Nephron progenitor cell (in vitro differentiated cells): ENCODE data around the gene STOML2.

Source experiments
- DNase-seq: peaks from one replicate; pipeline ENCODE4 v3.0.0; 2021
- H3K27ac Mint-ChIP-seq: 2 replicates; pipeline ENCODE4 v1.8.0; 2021; ENCODE audit warnings: mild to moderate bottlenecking, moderate library complexity, mixed read lengths
- H3K27me3 Mint-ChIP-seq: 2 replicates; pipeline ENCODE4 v1.8.0; 2021; ENCODE audit warnings: mild to moderate bottlenecking, low read depth, mixed read lengths; ENCODE audit not compliant: poor library complexity
- H3K36me3 Mint-ChIP-seq: 2 replicates; pipeline ENCODE4 v1.8.0; 2021; ENCODE audit warnings: low read depth, mixed read lengths
- H3K4me1 Mint-ChIP-seq: 2 replicates; pipeline ENCODE4 v1.8.0; 2021; ENCODE audit warnings: mixed read lengths
- H3K4me3 Mint-ChIP-seq: 2 replicates; pipeline ENCODE4 v1.8.0; 2021; ENCODE audit warnings: mild to moderate bottlenecking, moderate library complexity, mixed read lengths
- H3K9me3 Mint-ChIP-seq: 2 replicates; pipeline ENCODE4 v1.8.0; 2021; ENCODE audit warnings: mild to moderate bottlenecking, moderate library complexity, mixed read lengths
- TF ChIP-seq, protein P1 (sequence below): fragments of 200-600 bp; sonication (generic); IDR thresholded peaks from 2 replicates; pipeline ENCODE4 v1.5.0; 2021; ENCODE audit warnings: antibody characterized with exemption

Gene STOML2

DNA sequence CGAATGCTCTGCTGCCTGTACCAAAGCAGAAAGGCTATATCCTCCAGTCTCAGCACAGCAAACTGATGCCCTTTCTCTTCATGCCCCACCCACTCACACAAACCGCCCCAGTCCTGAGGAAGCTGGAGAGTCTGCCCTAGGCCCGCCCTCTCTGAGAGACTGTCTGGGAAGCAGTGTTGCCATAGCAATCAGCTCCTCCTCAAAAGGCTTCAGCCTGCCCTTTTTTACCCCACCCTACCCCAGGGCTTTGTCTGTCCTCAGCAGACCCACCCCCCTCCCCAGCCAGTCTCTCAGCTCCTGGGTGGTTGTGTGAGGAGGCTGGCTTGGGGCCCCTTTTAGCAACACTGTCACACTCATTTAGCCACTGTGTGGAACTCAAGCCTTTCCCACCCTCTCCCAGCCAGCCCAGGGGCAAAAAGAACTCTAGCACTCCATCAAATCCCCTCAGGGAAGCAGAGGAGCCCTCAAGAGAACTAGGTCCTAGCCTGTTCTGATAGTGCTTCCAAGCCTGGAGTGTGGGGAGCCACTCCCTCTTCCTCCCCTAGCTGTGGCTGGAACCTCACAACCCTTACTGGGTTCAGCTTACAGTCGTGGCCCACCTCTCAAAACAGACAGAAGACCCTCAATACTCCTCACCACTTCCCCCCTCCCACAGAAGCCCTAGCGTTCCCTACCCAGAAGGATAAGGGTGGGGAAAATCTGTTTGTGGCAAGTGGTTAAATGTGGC is 11.3 kb upstream of the STOML2 start:
- H3K4me3 Mint-ChIP-seq = peak overlapping the region; percentile 96
- TF ChIP-seq, protein P1, sequence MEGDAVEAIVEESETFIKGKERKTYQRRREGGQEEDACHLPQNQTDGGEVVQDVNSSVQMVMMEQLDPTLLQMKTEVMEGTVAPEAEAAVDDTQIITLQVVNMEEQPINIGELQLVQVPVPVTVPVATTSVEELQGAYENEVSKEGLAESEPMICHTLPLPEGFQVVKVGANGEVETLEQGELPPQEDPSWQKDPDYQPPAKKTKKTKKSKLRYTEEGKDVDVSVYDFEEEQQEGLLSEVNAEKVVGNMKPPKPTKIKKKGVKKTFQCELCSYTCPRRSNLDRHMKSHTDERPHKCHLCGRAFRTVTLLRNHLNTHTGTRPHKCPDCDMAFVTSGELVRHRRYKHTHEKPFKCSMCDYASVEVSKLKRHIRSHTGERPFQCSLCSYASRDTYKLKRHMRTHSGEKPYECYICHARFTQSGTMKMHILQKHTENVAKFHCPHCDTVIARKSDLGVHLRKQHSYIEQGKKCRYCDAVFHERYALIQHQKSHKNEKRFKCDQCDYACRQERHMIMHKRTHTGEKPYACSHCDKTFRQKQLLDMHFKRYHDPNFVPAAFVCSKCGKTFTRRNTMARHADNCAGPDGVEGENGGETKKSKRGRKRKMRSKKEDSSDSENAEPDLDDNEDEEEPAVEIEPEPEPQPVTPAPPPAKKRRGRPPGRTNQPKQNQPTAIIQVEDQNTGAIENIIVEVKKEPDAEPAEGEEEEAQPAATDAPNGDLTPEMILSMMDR = no peak
- peak; percentile 82 for DNase-seq
- H3K27me3 Mint-ChIP-seq = peaks cover 8% of the 10 kb centered on the region
- H3K36me3 Mint-ChIP-seq = peaks cover 4% of the 10 kb centered on the region
- H3K4me1 Mint-ChIP-seq = peaks cover 70% of the 10 kb centered on the region
- H3K27ac Mint-ChIP-seq = peak overlapping the region; percentile 99
- no peaks in the 10 kb centered on the region for H3K9me3 Mint-ChIP-seq

DNA sequence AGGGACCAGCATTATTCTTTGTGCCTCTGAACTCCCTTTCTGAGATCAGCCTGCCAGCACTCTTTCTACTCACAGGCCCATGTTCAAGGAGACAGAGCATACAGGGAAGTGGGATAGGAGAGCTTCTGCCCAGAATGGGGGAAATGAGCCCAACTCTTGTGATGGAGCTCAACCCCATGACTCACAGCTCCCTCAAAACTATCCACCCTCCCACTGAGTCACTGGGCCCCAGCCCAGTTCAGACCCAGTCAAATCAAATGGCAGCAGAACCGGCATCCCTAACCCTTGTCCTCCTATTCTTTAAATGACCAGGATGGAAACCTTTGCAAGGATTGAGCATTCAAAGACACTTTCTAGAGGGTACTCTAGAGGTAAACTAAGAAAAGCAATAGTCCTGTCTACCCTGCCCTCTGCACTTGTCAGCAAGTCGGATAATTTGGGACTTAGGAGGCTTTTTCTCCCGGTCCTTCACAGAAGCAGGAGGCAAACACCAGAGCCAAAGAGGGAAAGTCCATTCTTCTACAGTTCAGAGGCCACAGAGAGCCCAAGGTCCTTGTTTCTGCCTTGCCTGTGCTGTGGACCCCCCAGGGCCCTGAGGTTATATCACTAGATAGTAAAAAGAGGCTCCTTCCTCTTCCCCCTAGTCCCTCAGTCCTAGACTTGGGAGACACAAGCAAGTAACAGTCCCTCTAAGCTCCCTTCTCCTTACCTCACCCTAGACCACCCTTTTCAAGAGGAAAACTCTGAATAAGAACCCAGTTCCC is 9.5 kb upstream of the STOML2 start:
- DNase-seq = no peak
- peaks cover 6% of the 10 kb centered on the region for H3K27me3 Mint-ChIP-seq
- peaks cover 77% of the 10 kb centered on the region for H3K4me1 Mint-ChIP-seq
- peak overlapping the region; percentile 72 for H3K27ac Mint-ChIP-seq
- H3K4me3 Mint-ChIP-seq = peak overlapping the region; percentile 82
- peaks cover 4% of the 10 kb centered on the region for H3K36me3 Mint-ChIP-seq
- H3K9me3 Mint-ChIP-seq = no peaks in the 10 kb centered on the region
- TF ChIP-seq, protein P1 = no peak

DNA sequence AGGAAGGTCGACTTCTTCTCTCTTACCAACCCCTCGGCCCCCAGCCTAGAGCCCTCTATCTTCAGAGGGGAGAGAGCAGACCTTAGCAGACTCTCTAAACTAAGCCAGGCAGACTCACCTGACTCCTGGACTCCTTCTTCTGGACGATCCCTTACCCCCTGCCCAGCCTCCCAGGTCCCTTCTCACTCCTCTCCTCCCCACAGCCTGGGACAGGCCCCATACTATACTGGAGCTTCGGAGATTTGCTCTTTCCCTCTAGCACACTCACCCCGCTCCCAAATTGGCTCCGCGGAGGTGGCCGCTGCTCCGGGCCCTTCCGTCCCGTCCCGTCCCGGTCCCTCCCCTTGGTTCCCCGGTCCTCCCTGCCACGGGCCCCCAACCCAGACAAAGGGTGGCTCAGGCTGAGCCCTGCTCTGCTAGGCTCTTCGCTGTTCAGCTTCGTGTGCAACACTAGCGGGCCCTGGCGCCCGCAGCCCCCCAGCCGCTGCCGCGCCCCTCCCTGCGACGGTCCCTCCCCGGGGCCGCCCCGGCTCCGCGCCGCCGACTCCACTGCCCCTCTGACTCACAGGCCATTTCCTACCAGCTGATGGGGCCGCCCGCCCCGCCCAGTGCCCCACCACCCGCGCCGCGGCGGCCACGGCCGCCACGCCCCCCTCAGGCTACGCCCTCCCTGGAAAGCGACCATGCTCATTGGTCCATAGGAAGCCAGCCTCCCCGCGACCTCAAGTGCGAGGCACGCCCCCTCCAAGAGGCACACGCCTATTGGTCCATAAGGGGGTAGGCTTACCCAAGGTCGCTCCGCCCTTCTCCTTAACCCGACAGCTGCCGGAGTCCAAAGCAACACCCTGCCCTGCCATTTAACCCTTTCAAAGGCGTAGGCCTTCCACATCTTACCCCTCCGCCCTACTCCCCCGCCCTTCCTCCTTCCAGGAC is 8.3 kb upstream of the STOML2 start:
- Mint-ChIP-seq H3K27me3 (no peaks in the 10 kb centered on the region), H3K9me3 (no peaks in the 10 kb centered on the region), H3K36me3 (peaks cover 4% of the 10 kb centered on the region), H3K4me3 (peak overlapping the region; percentile 82), H3K4me1 (peaks cover 68% of the 10 kb centered on the region), H3K27ac (peak overlapping the region; percentile 1)
- DNase-seq = peak; percentile 97
- TF ChIP-seq, protein P1 = no peak

DNA sequence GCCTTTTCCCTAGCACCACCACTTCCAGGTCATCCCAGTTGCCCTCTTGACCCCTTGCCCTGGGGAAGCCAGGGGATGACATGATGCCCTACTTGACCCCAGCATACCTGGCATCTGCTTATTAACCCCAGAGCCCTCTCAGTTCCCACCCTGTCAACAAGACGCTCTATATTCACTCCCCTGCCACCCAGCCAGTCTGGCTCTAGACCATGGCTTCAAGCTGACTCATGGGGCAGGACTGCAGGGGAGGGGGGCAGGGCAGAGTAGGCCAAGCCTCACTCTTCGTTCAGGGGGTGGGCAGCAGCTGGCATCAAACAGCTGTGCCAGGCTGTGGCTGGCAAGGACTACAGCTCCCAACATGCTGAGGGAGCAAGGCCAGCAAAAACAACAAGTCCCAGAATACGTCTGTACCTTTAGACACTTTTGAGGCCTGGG is 7.4 kb upstream of the STOML2 start:
- Mint-ChIP-seq H3K27ac (no peak overlapping the region), H3K4me3 (peak overlapping the region; percentile 82)
- no peak for DNase-seq

DNA sequence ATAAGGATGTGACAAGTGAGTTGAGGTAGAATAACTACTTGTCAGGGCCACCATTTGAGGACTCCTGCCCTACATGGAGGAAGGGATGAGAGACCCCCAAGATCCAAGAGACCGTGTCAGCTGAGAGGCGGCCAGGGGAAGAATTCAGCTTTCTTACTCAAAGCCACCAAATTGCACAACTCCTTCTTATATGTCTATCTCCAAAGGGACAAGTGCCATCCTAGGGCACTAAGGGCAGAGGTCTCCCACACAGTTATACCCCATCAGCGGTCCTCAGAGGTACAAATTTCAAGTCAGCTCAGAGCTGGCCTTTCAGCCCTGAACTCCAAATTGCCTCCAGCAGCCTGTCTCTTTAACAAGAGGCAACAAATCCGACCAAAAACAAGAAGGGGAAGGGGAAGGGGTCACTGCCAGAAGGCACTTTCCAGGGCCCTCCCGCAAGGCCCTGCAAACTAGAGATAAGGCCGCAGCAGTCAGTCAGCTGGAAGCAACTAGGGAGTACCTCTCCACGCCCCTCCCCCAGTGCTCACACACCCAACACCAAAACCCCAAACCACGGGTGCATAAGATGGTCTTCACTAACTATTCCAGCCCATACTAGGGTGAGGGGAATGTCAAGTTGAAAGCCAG is 6.1 kb upstream of the STOML2 start:
- Mint-ChIP-seq H3K9me3 (no peaks in the 10 kb centered on the region), H3K36me3 (peaks cover 22% of the 10 kb centered on the region), H3K4me1 (peaks cover 60% of the 10 kb centered on the region), H3K27ac (no peak overlapping the region), H3K4me3 (no peak overlapping the region), H3K27me3 (no peaks in the 10 kb centered on the region)
- TF ChIP-seq, protein P1 = no peak
- DNase-seq = no peak

More for the DNA sequence above, 7.4 kb upstream of the STOML2 start:
- Mint-ChIP-seq H3K9me3 (no peaks in the 10 kb centered on the region), H3K36me3 (peaks cover 13% of the 10 kb centered on the region), H3K27me3 (no peaks in the 10 kb centered on the region), H3K4me1 (peaks cover 61% of the 10 kb centered on the region)
- TF ChIP-seq, protein P1 = no peak
